ENCODE measurements around the gene DTX3. TPM values are rescaled to one million over a fixed set of nuclear protein-coding genes. Genes with fewer than 3 reads are reported as not detected.

DTX3 gene
- total RNA-seq, 1 experiment from 2014 or later = 67.5 TPM

DNA sequence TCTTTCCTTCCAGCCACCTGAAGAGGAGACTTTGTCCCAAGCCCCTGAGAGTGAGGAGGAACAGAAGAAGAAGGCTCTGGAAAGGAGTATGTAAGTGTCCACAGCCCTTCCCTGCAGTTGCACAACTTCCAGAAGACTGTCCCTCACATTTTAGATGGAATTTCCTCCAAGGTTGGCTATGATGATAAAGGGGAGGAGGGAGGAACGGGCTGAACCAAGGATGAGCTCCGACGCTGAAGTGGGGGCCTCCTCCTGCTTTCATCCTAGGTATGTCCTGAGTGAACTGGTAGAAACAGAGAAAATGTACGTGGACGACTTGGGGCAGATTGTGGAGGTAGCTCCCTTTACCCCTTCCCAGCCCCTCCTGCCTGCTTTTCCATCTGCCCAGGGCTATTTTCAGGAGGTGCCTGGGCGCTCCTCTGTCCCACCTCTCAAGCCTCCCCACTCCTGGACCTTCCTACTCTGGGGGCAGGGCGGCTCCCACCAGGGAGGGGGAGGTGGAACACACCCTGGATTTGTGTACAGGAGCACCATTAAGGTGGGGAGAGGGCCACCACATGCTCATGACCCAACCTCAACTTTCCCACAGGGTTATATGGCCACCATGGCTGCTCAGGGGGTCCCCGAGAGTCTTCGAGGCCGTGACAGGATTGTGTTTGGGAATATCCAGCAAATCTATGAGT is 8.9 kb downstream of the DTX3 start:
- Histone ChIP-seq H3T11ph (ENCODE audit: low read length) (no peak overlapping the region), H4K8ac (replicated peaks; ENCODE audit: insufficient read length, low read depth, low read length) (no peak overlapping the region), H2AK5ac (ENCODE audit: insufficient read length, low read length) (no peak overlapping the region), H2BK120ac (ENCODE audit: low read depth, low read length, poor library complexity, severe bottlenecking) (no peak overlapping the region), H3K23me2 (ENCODE audit: insufficient read length, low read depth, low read length, poor library complexity, severe bottlenecking) (peaks cover 23% of the 10 kb centered on the region), H4K5ac (ENCODE audit: insufficient read length, low read depth, low read length) (no peak overlapping the region), H2BK20ac (ENCODE audit: low read depth, low read length, poor library complexity, severe bottlenecking) (no peak overlapping the region), H2AFZ (ENCODE audit: low read length) (no peak overlapping the region), H3K9ac (ENCODE audit: extremely low read depth, insufficient read length, low read length) (no peak overlapping the region), H2BK5ac (ENCODE audit: insufficient read length, low read length) (no peak overlapping the region), H4K20me1 (ENCODE audit: control insufficient read depth, insufficient read depth, insufficient read length) (no peaks in the 10 kb centered on the region), H3K27me3 (ENCODE audit: insufficient read depth, low read length) (peaks cover 25% of the 10 kb centered on the region; the same call in 1 of the 2 replicates), H3K4me2 (ENCODE audit: insufficient read depth, insufficient read length, low read length) (no peak overlapping the region), H3K9me3 (ENCODE audit: control insufficient read depth, low read depth, low read length) (no peaks in the 10 kb centered on the region), H3K23ac (ENCODE audit: insufficient read length, low read depth, low read length) (no peak overlapping the region), H3K27ac (ENCODE audit: insufficient read length, low read depth, low read length) (no peak overlapping the region), H3K4ac (ENCODE audit: low read depth, low read length) (no peak overlapping the region), H4K91ac (ENCODE audit: insufficient read length, low read depth, low read length) (no peak overlapping the region), H3K79me1 (ENCODE audit: insufficient read depth, low read depth, low read length, poor library complexity, severe bottlenecking) (no peaks in the 10 kb centered on the region), H2BK15ac (ENCODE audit: low read depth, low read length) (no peak overlapping the region), H3K14ac (ENCODE audit: insufficient read depth, low read length) (no peak overlapping the region), H2BK12ac (ENCODE audit: insufficient read length, low read depth, low read length) (no peak overlapping the region), H3K79me2 (ENCODE audit: insufficient read depth, low read length) (no peaks in the 10 kb centered on the region), H3K56ac (ENCODE audit: insufficient read length, low read depth, low read length) (no peak overlapping the region), H3K4me1 (ENCODE audit: insufficient read depth, low read length) (no peaks in the 10 kb centered on the region), H3K18ac (ENCODE audit: insufficient read length, low read depth, low read length) (no peak overlapping the region)
- no peak for DNase-seq
- H3K36me3 Mint-ChIP-seq (ENCODE audit: insufficient read depth in 1 of 3, low read depth in 3 of 3) = peaks cover 9 to 38% (median 19%) of the 10 kb centered on the region in 3 experiments
- peak overlapping the region in 1 of 2 experiments; percentile 50; a peak in 1 of 5 replicates for H3K4me3 Mint-ChIP-seq
- TF ChIP-seq, protein P1, sequence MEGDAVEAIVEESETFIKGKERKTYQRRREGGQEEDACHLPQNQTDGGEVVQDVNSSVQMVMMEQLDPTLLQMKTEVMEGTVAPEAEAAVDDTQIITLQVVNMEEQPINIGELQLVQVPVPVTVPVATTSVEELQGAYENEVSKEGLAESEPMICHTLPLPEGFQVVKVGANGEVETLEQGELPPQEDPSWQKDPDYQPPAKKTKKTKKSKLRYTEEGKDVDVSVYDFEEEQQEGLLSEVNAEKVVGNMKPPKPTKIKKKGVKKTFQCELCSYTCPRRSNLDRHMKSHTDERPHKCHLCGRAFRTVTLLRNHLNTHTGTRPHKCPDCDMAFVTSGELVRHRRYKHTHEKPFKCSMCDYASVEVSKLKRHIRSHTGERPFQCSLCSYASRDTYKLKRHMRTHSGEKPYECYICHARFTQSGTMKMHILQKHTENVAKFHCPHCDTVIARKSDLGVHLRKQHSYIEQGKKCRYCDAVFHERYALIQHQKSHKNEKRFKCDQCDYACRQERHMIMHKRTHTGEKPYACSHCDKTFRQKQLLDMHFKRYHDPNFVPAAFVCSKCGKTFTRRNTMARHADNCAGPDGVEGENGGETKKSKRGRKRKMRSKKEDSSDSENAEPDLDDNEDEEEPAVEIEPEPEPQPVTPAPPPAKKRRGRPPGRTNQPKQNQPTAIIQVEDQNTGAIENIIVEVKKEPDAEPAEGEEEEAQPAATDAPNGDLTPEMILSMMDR (conservative IDR thresholded peaks at IDR 0.05) = no peak
- H3K27ac Mint-ChIP-seq = no peak overlapping the region
- no peaks in the 10 kb centered on the region for H3K9me3 Mint-ChIP-seq
- H3K27me3 Mint-ChIP-seq (ENCODE audit: low read depth) = peaks cover 40% of the 10 kb centered on the region
- WGBS (ENCODE audit: extremely low coverage, insufficient read length, low lambda C conversion rate) = no CpG with 5 or more reads among the region's 10 CpGs
- H3K4me1 Mint-ChIP-seq = peaks cover 26 to 33% of the 10 kb centered on the region in 2 experiments
